Panc1 (cell line): Measurements from ENCODE around the gene RPS6KB1. TPM values are rescaled to one million over a fixed set of nuclear protein-coding genes. Genes with fewer than 3 reads are reported as not detected.

Experiments used
- ATAC-seq: fragments of 200-7000 bp; cut with Tn5 transposase; 2 replicates; pipeline ENCODE4 v1.9.1; 2020; ENCODE audit warnings: mild to moderate bottlenecking, moderate library complexity
- BruUV-seq: library from RNA; stranded (reverse); fragments of 400-500 nt; replicated peaks from 2 replicates; lab custom pipeline; 2021; lab: Mats Ljungman, UMichigan
- CTCF ChIA-PET: fragments of 300-600 bp; sonication (Branson Sonifier 250); formaldehyde crosslinking; loops from one replicate; lab custom pipeline; 2022; ENCODE audit warnings: antibody characterized with exemption; lab: Charles Lee
- POLR2A ChIA-PET: fragments of 300-600 bp; sonication (Branson Sonifier 250); formaldehyde crosslinking; loops from one replicate; lab custom pipeline; 2022; ENCODE audit warnings: antibody characterized with exemption; lab: Charles Lee
- DNase-seq: peaks from one replicate; pipeline ENCODE4 v3.0.0-alpha.2; 2010; ENCODE audit warnings: low read depth, low spot score
- H3K27ac ChIP-seq: 2 replicates; pipeline ENCODE4 v1.5.1; 2011; ENCODE audit warnings: mild to moderate bottlenecking, low read length, inconsistent platforms
- H3K27me3 ChIP-seq: fragments of 200-500 bp; sonication (Bioruptor generic); 2 replicates; pipeline ENCODE4 v1.6.0; 2014; ENCODE audit warnings: low read length, inconsistent platforms; ENCODE audit not compliant: control insufficient read depth, insufficient read depth
- H3K36me3 ChIP-seq: fragments of 200-500 bp; sonication (Bioruptor generic); 2 replicates; pipeline ENCODE4 v1.5.1; 2014; ENCODE audit warnings: inconsistent platforms, mild to moderate bottlenecking, low read length, moderate library complexity; ENCODE audit not compliant: control insufficient read depth, insufficient read depth
- H3K4me1 ChIP-seq: 2 replicates; pipeline ENCODE4 v1.5.1; 2011; ENCODE audit warnings: inconsistent platforms, mild to moderate bottlenecking, low read length, moderate library complexity; ENCODE audit not compliant: control insufficient read depth, insufficient read depth
- H3K4me3 ChIP-seq, 2 experiments: 2 replicates each; pipeline ENCODE4 v1.5.1; 2011 to 2012; ENCODE audit warnings: low read depth in 2 of 2, low read length in 2 of 2, mild to moderate bottlenecking in 2 of 2, inconsistent platforms in 1 of 2, moderate library complexity in 1 of 2
- H3K9me3 ChIP-seq: fragments of 200-500 bp; sonication (Bioruptor generic); 2 replicates; pipeline ENCODE4 v1.5.1; 2014; ENCODE audit warnings: low read depth, mild to moderate bottlenecking, inconsistent platforms, low read length, moderate library complexity; ENCODE audit not compliant: control insufficient read depth, insufficient read depth
- POLR2AphosphoS5 ChIP-seq: IDR thresholded peaks from 2 replicates; pipeline ENCODE4 v1.6.1; 2012; ENCODE audit warnings: mild to moderate bottlenecking, low read depth, low read length, moderate library complexity
- SIN3A ChIP-seq: IDR thresholded peaks from 2 replicates; pipeline ENCODE4 v1.6.1; 2012; ENCODE audit warnings: low read depth, mild to moderate bottlenecking, low read length, moderate library complexity, borderline replicate concordance; ENCODE audit not compliant: insufficient read depth
- TCF7L2 ChIP-seq: IDR thresholded peaks from 2 replicates; pipeline ENCODE4 v1.6.1; 2011; ENCODE audit warnings: mild to moderate bottlenecking, low read depth, low read length, inconsistent platforms
- in situ Hi-C: cut with HindIII; loops from 2 replicates; pipeline ENCODE4 v1.10.0; 2016; ENCODE audit warnings: low sequenced_read_pairs, low pct_unique_long_range_greater_than_20kb
- intact Hi-C: fragments of 100-400 bp; cut with micrococcal nuclease; formaldehyde crosslinking; loops from one replicate; pipeline ENCODE4 v1.10.0; 2022; ENCODE audit not compliant: unreplicated experiment
- total RNA-seq: library from RNA; stranded (reverse); gene quantifications from one replicate; pipeline ENCODE4 v1.2.1, GENCODE V29; 2021; ENCODE audit not compliant: unreplicated experiment
- TF ChIP-seq, protein P1 (sequence below), 2 experiments: IDR thresholded peaks; 2 replicates each; pipeline ENCODE4 v1.6.1; 2011 to 2012; ENCODE audit warnings: low read depth in 2 of 2, control low read depth in 1 of 2, low read length in 1 of 2, mild to moderate bottlenecking in 1 of 2, moderate library complexity in 1 of 2; ENCODE audit not compliant: insufficient read depth in 1 of 2
- TF ChIP-seq, protein P2 (sequence below): fragments of 450-650 bp; IDR thresholded peaks from 2 replicates; pipeline ENCODE4 v1.5.1; 2017; ENCODE audit warnings: mild to moderate bottlenecking

The RPS6KB1 gene
- total RNA-seq, 1 experiment from 2014 or later = 34.6 TPM

- H3K4me1 ChIP-seq = peaks cover 60% of the 10 kb centered on the region
- DNase-seq = peak; percentile 79
- intact Hi-C loops (loop anchor here (5.0 kb wide), 2 partner anchors 94 to 144 kb away; no protein-coding TSS in a partner anchor), in situ Hi-C loops (no loop called here)
- BruUV-seq = no TSS peak
- peak; percentile 92 for TF ChIP-seq POLR2AphosphoS5
- TF ChIP-seq TCF7L2 = peak; percentile 96
- TF ChIP-seq, protein P1, sequence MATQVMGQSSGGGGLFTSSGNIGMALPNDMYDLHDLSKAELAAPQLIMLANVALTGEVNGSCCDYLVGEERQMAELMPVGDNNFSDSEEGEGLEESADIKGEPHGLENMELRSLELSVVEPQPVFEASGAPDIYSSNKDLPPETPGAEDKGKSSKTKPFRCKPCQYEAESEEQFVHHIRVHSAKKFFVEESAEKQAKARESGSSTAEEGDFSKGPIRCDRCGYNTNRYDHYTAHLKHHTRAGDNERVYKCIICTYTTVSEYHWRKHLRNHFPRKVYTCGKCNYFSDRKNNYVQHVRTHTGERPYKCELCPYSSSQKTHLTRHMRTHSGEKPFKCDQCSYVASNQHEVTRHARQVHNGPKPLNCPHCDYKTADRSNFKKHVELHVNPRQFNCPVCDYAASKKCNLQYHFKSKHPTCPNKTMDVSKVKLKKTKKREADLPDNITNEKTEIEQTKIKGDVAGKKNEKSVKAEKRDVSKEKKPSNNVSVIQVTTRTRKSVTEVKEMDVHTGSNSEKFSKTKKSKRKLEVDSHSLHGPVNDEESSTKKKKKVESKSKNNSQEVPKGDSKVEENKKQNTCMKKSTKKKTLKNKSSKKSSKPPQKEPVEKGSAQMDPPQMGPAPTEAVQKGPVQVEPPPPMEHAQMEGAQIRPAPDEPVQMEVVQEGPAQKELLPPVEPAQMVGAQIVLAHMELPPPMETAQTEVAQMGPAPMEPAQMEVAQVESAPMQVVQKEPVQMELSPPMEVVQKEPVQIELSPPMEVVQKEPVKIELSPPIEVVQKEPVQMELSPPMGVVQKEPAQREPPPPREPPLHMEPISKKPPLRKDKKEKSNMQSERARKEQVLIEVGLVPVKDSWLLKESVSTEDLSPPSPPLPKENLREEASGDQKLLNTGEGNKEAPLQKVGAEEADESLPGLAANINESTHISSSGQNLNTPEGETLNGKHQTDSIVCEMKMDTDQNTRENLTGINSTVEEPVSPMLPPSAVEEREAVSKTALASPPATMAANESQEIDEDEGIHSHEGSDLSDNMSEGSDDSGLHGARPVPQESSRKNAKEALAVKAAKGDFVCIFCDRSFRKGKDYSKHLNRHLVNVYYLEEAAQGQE (IDR thresholded peaks at IDR 0.05; ENCODE audit: insufficient read depth in 1 of 2, low read depth in 2 of 2, low read length in 1 of 2) = peak in 1 of 2 experiments; percentile 29; a peak in 1 of 4 replicates
- TF ChIP-seq, protein P2, sequence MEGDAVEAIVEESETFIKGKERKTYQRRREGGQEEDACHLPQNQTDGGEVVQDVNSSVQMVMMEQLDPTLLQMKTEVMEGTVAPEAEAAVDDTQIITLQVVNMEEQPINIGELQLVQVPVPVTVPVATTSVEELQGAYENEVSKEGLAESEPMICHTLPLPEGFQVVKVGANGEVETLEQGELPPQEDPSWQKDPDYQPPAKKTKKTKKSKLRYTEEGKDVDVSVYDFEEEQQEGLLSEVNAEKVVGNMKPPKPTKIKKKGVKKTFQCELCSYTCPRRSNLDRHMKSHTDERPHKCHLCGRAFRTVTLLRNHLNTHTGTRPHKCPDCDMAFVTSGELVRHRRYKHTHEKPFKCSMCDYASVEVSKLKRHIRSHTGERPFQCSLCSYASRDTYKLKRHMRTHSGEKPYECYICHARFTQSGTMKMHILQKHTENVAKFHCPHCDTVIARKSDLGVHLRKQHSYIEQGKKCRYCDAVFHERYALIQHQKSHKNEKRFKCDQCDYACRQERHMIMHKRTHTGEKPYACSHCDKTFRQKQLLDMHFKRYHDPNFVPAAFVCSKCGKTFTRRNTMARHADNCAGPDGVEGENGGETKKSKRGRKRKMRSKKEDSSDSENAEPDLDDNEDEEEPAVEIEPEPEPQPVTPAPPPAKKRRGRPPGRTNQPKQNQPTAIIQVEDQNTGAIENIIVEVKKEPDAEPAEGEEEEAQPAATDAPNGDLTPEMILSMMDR = no peak
- no peak for TF ChIP-seq SIN3A
- ChIA-PET POLR2A (interaction anchor here (0.5 to 2.3 kb wide), 6 partner anchors 9 to 140 kb away, joined by 3 to 9 read pairs (median 6); no protein-coding TSS in a partner anchor), CTCF (interaction anchor here (1.1 to 1.6 kb wide), 2 partner anchors 12 to 93 kb away, joined by 4 to 5 read pairs; no protein-coding TSS in a partner anchor)
- peak; percentile 49 for ATAC-seq
- no peaks in the 10 kb centered on the region; the same call in 1 of the 2 replicates for H3K36me3 ChIP-seq
- no peaks in the 10 kb centered on the region for H3K9me3 ChIP-seq
- H3K27me3 ChIP-seq = no peaks in the 10 kb centered on the region
- H3K27ac ChIP-seq = peak overlapping the region; percentile 100
- H3K4me3 ChIP-seq = 0 out of 4 replicates have a peak overlapping the region, but pooled peaks of 1 of the 2 experiments have one; percentile 3
These were observed 46.3 kb upstream of the RPS6KB1 start for GRCh38 chr17:59846394-59847165.

DNA sequence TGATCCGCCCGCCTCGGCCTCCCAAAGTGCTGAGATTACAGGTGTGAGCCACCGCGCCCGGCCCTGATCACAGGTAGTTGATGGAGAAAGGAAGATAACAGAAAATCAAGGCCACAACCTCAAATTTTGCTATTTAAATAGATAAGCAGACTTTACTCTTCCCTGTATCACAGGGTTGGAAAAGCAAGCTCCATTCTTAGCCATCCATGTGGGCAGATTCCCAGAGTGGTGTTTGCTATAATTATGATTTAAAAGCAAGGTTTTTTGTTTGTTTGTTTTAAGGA lies 44.6 kb upstream of the RPS6KB1 start:
- no peaks in the 10 kb centered on the region for H3K27me3 ChIP-seq
- ATAC-seq (no peak), DNase-seq (no peak)
- intact Hi-C loops (loop anchor here (5.0 kb wide), 2 partner anchors 96 to 146 kb away; no protein-coding TSS in a partner anchor), in situ Hi-C loops (no loop called here)
- H3K4me3 ChIP-seq = no peak overlapping the region
- H3K4me1 ChIP-seq = peaks cover 72% of the 10 kb centered on the region
- BruUV-seq = no TSS peak
- ChIA-PET CTCF (no interaction called here), POLR2A (no interaction called here)
- H3K9me3 ChIP-seq = no peaks in the 10 kb centered on the region
- H3K27ac ChIP-seq = peak overlapping the region; percentile 100
- TF ChIP-seq, protein P2 = no peak
- TF ChIP-seq SIN3A (no peak), TCF7L2 (no peak), POLR2AphosphoS5 (no peak)
- TF ChIP-seq, protein P1 (IDR thresholded peaks at IDR 0.05; ENCODE audit: insufficient read depth in 1 of 2, low read depth in 2 of 2, low read length in 1 of 2) = no peak
- H3K36me3 ChIP-seq = no peaks in the 10 kb centered on the region
